Suprapubic skin (tissue), 4 donors: Measurements from ENCODE around the gene MARCKSL1. TPM values are rescaled to one million over a fixed set of nuclear protein-coding genes. Genes with fewer than 3 reads are reported as not detected.

ENCODE experiments used
- DNase-seq, 2 donors: peaks; one replicate each; pipeline ENCODE4 v3.0.0-alpha.2; 2019; ENCODE audit warnings: low spot score in 2 of 2
- H3K27ac ChIP-seq: fragments of 200-600 bp; sonication (generic); one replicate; pipeline ENCODE4 v1.5.1; 2019
- H3K27me3 ChIP-seq: fragments of 200-600 bp; sonication (generic); one replicate; pipeline ENCODE4 v1.5.1; 2019
- H3K36me3 ChIP-seq: fragments of 200-600 bp; sonication (generic); one replicate; pipeline ENCODE4 v1.5.1; 2019
- H3K4me1 ChIP-seq: fragments of 200-600 bp; sonication (generic); one replicate; pipeline ENCODE4 v1.5.1; 2019
- H3K4me3 ChIP-seq: fragments of 200-600 bp; sonication (generic); one replicate; pipeline ENCODE4 v1.5.1; 2019; ENCODE audit warnings: mild to moderate bottlenecking
- H3K9me3 ChIP-seq: fragments of 200-600 bp; sonication (generic); one replicate; pipeline ENCODE4 v1.5.1; 2019
- EP300 ChIP-seq: sonication (generic); formaldehyde crosslinking; IDR thresholded peaks from one replicate; pipeline ENCODE4 v1.6.1; 2017; ENCODE audit warnings: antibody characterized with exemption
- POLR2A ChIP-seq, 2 donors: fragments of 450-650 bp; IDR thresholded peaks; one replicate each; pipeline ENCODE4 v1.6.1; 2017; ENCODE audit warnings: antibody characterized with exemption in 2 of 2, mild to moderate bottlenecking in 2 of 2, moderate library complexity in 2 of 2
- POLR2AphosphoS5 ChIP-seq, 3 donors: sonication (generic); formaldehyde crosslinking; IDR thresholded peaks; one replicate each; pipeline ENCODE4 v1.6.1; 2017; ENCODE audit warnings: antibody characterized with exemption in 3 of 3
- WGBS: methylation state at CpG from one replicate; pipeline ENCODE4 v1.1.5; 2018; 5-methylcytosine and 5-hydroxymethylcytosine counted together
- total RNA-seq, 4 donors: library from RNA; depleted of rRNA; stranded (reverse); fragments of >200 nt; gene quantifications; one replicate each; pipeline ENCODE4 v1.1.0, GENCODE V29; 2016
- TF ChIP-seq, protein P1 (sequence below), 2 donors: fragments of 200-600 bp in 1 of 2; fragments of 450-650 bp in 1 of 2; sonication (generic) in 1 of 2; IDR thresholded peaks; one replicate each; pipeline ENCODE4 v1.5.1; 2016 to 2019; ENCODE audit warnings: antibody characterized with exemption in 2 of 2, mild to moderate bottlenecking in 1 of 2, moderate library complexity in 1 of 2

MARCKSL1 gene, protein sequence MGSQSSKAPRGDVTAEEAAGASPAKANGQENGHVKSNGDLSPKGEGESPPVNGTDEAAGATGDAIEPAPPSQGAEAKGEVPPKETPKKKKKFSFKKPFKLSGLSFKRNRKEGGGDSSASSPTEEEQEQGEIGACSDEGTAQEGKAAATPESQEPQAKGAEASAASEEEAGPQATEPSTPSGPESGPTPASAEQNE
- 10 to 100 TPM; 12.8 to 25.1 (median 19.3) TPM for total RNA-seq

DNA sequence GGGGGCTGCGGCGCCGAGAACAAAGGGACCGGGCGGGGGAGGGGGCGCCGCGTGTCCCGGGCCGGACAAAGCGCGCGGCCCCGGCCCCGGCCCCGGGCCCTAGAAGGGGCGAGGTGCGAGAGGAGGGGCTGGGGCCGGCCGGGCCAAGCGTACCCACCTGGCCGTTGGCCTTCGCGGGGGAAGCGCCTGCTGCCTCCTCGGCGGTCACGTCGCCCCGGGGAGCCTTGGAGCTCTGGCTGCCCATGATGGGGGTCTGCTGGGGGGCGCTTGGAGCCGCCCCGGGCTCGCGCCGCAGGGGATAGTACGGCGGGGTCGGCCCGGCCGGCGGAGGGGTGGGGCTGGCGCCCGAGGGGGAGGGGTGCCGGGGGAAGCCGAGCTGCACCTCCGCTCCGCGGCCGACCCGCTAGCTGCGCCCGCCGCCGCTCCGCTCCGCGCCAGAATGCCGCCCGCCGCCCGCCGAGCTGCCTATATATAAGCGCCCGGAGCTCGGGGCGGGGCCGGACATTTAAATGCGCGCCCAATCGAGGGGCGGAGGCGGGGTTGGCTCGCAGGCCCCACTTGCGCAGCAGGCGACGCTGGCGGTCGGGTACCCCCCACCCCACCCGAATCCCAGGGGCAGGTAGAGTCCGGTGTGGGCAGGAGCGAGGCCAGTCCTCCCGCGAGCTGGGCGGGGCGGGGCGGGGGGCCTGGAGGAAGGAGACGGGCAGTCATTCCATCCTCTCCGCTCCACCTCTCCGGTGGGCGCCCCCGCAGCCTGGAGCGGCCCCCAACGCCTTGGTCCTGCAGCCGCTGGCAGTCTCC, at the start of gene MARCKSL1:
Gene MARCKSL1, minus strand, starts transcription at position 444 of the 801 bp plus-strand sequence. Its CDS starts 200 bp downstream, at position 244.
- peak; percentile 81 to 93 for DNase-seq
- H3K4me3 ChIP-seq = peak within 1 kb of the TSS; percentile 86
- peaks cover 19% of the 10 kb centered on the region for H3K36me3 ChIP-seq
- H3K4me1 ChIP-seq = peaks cover 76% of the 10 kb centered on the region
- 3% methylated on average over 12 of the region's 95 CpGs for WGBS
- no peaks in the 10 kb centered on the region for H3K9me3 ChIP-seq
- peak within 1 kb of the TSS; percentile 81 for H3K27ac ChIP-seq
- TF ChIP-seq, protein P1, sequence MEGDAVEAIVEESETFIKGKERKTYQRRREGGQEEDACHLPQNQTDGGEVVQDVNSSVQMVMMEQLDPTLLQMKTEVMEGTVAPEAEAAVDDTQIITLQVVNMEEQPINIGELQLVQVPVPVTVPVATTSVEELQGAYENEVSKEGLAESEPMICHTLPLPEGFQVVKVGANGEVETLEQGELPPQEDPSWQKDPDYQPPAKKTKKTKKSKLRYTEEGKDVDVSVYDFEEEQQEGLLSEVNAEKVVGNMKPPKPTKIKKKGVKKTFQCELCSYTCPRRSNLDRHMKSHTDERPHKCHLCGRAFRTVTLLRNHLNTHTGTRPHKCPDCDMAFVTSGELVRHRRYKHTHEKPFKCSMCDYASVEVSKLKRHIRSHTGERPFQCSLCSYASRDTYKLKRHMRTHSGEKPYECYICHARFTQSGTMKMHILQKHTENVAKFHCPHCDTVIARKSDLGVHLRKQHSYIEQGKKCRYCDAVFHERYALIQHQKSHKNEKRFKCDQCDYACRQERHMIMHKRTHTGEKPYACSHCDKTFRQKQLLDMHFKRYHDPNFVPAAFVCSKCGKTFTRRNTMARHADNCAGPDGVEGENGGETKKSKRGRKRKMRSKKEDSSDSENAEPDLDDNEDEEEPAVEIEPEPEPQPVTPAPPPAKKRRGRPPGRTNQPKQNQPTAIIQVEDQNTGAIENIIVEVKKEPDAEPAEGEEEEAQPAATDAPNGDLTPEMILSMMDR (IDR thresholded peaks at IDR 0.05) = no peak
- TF ChIP-seq POLR2A (IDR thresholded peaks at IDR 0.05) (peak; percentile 32 to 79), POLR2AphosphoS5 (IDR thresholded peaks at IDR 0.05) (peak in 1 of 3 donors; percentile 22), EP300 (no peak)
- H3K27me3 ChIP-seq = no peaks in the 10 kb centered on the region

DNA sequence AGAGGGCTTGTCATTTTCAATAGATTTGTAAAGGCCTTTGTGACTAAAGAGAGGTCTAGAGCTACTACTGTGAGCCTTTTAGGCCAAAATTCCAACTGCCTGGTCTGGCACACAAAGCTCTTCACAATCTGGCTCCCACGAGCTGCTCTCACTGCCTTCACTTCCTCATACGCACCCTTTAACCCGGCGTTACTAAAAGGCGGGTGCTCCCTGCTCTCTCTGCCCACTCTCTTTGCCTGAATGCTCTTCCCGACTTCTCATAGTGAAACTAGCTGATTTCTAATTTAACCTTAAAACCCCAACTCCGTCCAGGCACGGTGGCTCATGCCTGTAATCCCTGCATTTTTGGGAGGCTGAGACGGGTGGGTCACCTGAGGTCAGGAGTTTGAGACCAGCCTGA, 44.0 kb upstream of the MARCKSL1 start:
- no peaks in the 10 kb centered on the region for H3K4me1 ChIP-seq
- H3K27ac ChIP-seq = no peak overlapping the region
- DNase-seq = no peak
- no peaks in the 10 kb centered on the region for H3K9me3 ChIP-seq
- H3K4me3 ChIP-seq = no peak overlapping the region
- H3K36me3 ChIP-seq = peaks cover 100% of the 10 kb centered on the region
- no peak for TF ChIP-seq POLR2A (IDR thresholded peaks at IDR 0.05)
- TF ChIP-seq, protein P1 (IDR thresholded peaks at IDR 0.05) = no peak
- 93% methylated on average over 9 of the region's 9 CpGs for WGBS
- no peaks in the 10 kb centered on the region for H3K27me3 ChIP-seq

DNA sequence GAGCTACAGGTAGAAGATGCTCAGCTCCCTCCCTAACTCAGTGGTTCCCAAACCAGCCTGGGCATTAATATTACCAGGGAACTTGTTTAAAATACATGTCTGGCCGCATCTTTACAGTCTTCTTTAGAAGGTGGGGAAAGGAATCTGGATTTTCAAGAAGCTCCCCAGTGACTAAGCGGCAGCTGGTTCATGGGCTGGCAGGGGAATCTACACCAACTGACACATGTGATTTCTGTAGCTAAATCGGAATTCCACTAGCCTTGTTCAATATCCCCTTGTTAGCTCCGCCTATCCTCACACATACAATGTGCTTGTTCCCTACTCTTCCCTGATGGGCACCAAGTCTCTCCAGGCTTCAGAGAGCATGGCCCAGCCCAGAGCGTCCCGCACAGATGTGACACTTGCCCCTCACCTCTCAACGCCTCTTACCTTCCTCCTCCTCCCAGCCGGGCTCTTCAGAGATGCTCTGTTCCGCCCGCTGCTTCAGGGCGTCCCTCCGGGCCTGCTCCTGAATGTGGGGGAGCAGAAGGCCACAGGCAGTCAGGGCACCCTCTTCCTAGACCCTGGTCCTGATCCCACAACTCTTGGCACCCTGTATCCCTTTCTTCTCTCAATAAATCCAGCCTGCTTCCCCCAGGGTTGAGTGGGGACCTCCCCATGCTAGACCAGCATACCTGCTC, 41.6 kb upstream of the MARCKSL1 start:
- peaks cover 100% of the 10 kb centered on the region for H3K36me3 ChIP-seq
- TF ChIP-seq, protein P1 (IDR thresholded peaks at IDR 0.05) = no peak
- no peak for TF ChIP-seq EP300
- TF ChIP-seq POLR2AphosphoS5 (IDR thresholded peaks at IDR 0.05) = no peak
- no peak for TF ChIP-seq POLR2A (IDR thresholded peaks at IDR 0.05)
- 91% methylated on average over 12 of the region's 12 CpGs for WGBS
- DNase-seq = no peak
- H3K9me3 ChIP-seq = no peaks in the 10 kb centered on the region
- no peak overlapping the region for H3K27ac ChIP-seq
- H3K4me3 ChIP-seq = no peak overlapping the region
- H3K4me1 ChIP-seq = no peaks in the 10 kb centered on the region
- no peaks in the 10 kb centered on the region for H3K27me3 ChIP-seq

DNA sequence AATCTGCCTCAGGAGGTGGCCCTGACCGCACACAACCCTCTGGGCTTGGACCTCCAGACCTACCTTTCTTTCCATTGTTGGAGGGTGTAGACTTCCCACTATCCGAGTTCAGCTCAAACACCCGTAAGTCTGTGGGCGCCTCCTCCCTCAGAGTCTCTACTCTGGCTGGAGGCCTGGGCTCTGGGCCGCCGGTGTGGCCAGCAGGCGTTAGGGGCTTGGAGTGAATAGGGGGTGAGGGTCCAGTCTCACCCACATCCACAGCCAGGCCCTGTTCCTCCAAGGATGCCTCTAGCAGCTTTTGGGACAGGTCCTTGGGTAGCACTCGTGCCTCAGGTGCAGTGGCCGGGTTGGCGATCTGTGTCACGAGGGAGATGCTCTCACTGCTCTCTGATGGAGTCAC, 40.2 kb upstream of the MARCKSL1 start:
- Histone ChIP-seq H3K4me1 (no peaks in the 10 kb centered on the region), H3K27me3 (no peaks in the 10 kb centered on the region), H3K9me3 (no peaks in the 10 kb centered on the region), H3K27ac (no peak overlapping the region), H3K4me3 (no peak overlapping the region), H3K36me3 (peaks cover 98% of the 10 kb centered on the region)
- no peak for DNase-seq
- 90% methylated on average over 11 of the region's 11 CpGs for WGBS
- TF ChIP-seq EP300 (no peak), POLR2A (IDR thresholded peaks at IDR 0.05) (no peak), POLR2AphosphoS5 (IDR thresholded peaks at IDR 0.05) (no peak)
- TF ChIP-seq, protein P1 (IDR thresholded peaks at IDR 0.05) = no peak
